Iris pigment epithelial cell (primary cell): ENCODE measurements around the gene TRIM9.
A peak's percentile ranks its signal among the peaks of the same experiment; 100 is the strongest.
"Not testable (repeated sequence)": the region's sequence is repeated elsewhere in the genome, so short reads cannot be mapped to it uniquely, and the experiment has no call there.

Experiments used
- DNase-seq: peaks from one replicate; pipeline ENCODE4 v3.0.0-alpha.2; 2011; ENCODE audit warnings: low read depth

The TRIM9 gene

DNA sequence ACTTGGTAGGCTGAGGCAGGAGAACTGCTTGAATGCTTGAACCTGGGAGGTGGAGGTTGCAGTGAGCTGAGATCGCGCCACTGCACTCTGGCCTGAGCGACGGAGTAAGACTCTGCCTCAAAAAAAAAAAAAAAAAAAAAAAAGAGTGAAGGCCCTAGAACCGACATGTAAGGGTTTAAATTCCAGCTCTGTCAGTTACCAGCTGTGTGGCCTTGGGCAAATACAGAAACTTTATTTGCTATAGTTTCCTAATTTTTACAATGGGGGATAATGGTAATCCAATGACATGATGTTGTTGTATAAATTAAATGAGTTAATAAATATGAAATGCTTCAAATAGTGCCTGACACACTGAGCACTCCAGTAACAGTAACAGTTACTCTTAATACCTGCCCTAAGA, 131.0 kb downstream of the TRIM9 start:
- DNase-seq, result no peak

- DNase-seq, result peak; percentile 91
Observed at GRCh38 chr14:50961605-50962221, 133.2 kb downstream of the TRIM9 start.

GRCh38 chr14:50957296-50957695, 137.6 kb downstream of the TRIM9 start:
- DNase-seq, result peak; percentile 83

DNA sequence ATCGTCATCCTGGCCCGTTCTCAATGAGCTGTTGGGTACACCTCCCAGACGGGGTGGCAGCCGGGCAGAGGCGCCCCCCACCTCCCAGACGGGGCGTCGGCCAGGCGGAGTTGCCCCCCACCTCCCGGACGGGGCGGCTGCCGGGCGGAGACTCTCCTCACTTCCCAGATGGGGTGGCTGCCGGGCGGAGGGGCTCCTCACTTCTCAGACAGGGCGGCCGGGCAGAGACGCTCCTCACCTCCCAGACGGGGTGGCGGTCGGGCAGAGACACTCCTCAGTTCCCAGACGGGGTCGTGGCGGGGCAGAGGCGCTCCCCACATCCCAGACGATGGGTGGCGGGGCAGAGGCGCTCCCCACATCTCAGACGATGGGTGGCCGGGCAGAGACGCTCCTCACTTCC, 138.5 kb downstream of the TRIM9 start:
- DNase-seq, result not testable (repeated sequence)

GRCh38 chr14:50955373-50956043, 139.4 kb downstream of the TRIM9 start:
- peak; percentile 99 for DNase-seq

- DNase-seq, result peak; percentile 81
Observed at GRCh38 chr14:50954811-50955372, 140.0 kb downstream of the TRIM9 start.

DNA sequence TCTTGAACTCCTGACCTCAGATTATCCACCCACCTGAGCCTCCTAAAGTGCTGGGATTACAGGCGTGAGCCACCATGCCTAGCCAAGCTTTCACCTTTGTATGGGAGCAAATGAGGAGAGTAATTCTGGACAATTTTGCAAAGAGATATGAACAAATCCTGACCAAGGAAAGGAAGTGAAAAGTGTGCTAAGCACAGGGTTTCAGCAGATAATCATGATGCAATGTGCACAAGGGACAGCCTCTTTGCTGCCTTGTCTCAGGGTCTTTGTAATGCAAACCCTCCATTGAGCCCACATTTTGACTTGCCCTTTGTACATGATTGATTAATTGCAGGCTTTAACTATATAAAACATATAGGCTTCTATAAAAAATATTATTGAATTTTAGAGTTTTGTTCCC, 141.4 kb downstream of the TRIM9 start:
- DNase-seq, result no peak

DNA sequence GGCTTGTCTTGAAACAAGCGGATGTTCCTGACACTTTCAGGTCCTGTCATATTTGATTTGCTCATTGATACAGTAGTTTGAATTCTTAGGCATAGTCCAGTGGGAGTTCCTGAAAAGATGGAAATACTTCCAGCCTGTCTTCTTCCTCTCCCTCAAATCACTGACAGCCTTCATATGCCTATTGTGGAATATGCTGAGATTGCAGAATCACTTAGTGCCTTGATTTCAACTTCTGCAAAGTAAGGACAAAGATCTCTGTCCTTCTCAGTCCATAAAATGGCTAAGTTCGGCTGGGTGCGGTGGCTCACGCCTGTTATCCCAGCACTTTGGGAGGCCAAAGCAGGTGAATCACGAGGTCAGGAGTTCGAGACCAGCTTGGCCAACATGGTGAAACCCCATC, 143.9 kb downstream of the TRIM9 start:
- DNase-seq, result no peak

DNA sequence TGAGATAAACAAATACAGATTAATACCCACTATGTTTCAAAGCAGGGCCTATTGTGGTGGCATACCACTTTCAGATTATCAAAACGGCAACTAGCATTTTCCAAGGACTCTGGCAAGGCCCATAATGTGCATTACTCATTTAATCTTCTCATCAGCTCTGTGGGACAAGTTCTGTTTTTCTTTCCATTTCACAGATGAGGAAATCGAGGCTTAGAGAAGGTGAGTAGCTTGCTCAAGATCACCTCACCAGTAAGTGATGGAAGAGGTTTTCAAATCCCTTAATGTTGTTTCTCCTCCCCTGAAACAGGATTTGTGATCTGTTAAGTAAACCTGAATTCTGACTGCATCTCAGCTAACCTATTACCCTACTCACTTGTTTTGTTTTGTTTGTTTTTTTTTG, 146.7 kb downstream of the TRIM9 start:
- no peak for DNase-seq

DNA sequence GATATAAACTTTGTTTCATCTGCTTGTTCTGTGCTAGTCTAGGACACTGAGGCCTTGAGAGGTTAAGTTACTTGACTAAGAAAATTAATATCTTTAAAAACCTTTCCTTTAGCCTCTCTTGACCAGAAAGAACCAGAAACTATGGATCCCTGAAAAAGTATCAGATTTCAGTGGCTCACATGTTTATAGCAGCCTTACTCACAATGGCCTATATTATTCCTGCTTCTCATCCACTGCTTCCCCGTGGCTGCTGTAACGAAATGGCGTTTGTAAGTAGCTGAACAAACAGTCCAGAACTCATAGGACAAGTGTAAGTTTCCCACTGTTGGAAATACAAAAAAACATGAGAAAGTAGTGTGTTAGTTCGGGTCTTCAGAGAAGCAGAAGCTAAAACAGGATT, 147.5 kb downstream of the TRIM9 start:
- peak; percentile 70 for DNase-seq

- DNase-seq, result no peak
Observed at GRCh38 chr14:50946234-50946935, 148.5 kb downstream of the TRIM9 start.

- DNase-seq, result peak; percentile 58
Observed at GRCh38 chr14:50944647-50945413, 150.1 kb downstream of the TRIM9 start.

DNA sequence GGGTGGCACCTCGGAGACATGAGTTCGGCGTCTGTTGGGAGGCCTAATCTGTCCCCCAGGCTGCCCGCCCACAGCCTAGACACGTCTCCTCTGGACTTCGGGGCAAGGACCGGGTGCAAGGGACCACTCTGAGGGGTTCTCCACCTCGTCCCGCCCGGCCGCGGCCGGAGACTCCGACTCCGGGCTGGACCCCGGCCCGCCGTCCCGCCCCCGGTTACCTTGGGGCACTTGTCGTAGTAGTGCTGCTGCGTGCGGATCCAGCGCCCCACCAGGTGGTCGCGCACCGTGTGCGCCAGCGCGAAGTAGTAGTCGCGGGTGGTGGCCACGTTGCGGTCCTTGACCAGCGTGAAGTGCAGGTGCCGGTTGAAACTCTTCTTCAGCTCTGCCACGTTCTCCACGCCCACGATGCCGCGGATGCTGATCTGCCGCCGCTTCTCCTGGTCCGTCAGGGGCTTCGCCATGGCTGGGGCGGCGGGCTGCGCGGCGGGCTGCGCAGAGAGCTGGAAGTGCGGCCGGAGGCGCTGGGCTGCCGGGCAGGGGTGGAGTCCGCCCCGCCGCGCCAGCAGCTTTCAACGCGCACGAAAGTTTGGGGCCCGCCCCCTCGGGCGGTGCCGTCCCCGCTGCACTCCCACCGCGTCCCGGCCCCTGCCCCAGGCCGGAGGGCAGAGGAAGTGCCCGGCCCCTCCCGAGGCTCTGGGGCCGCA, 150.8 kb downstream of the TRIM9 start, which contains the start of gene PYGL:
Gene PYGL (minus strand): TSS at position 541 of the 704 bp plus-strand sequence. CDS start 80 bp downstream, at position 461.
- DNase-seq, result peak; percentile 72

DNA sequence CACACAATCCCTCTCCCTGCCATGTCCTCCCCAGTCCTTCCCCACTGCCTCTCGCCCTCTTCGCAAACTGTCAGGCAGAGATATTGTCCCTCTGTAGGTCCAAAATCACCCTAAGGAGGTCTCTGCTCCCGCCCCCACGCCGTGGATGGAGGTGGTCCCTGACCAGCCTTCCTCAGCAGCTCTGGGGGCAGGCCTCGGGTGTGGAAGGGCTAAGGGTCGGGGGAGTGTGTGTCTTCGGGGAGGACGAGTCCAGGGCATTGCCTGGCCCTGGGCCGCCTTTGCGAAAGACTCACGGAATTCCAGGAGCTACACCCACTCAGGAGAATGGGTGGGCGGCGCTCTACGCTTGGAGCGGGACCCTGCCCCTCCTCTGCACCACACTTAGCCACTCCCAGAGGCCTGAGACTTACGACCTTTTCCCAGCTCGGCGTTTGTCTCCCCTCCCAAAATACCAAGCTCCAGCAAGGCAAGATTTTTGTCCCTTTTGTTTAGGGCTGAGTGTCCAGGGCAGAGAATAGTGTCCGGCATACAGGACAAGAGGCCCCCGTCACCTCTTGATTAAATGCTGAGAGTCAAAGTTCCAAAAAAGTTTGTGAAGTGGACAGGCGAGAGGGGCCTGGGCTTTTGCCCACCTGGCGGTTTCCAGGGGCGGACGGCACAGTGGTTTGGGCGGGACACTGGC, 151.5 kb downstream of the TRIM9 start:
- no peak for DNase-seq

DNA sequence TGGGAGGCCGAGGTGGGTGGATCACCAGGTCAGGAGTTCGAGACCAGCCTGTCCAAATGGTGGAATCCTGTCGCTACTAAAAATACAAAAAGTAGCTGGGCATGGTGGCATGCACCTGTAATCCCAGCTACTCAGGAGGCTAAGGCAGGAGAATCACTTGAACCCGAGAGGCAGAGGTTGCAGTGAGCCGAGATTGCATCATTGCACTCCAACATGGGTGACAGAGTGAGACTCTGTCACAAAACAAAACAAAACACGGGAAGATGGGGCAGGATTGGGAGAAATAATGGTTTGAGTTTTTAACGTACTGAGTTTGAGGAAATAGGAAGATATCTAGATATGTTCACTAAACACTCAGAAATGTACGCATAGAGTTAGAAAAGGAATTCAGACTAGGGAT, 153.3 kb downstream of the TRIM9 start:
- not testable (repeated sequence) for DNase-seq

DNA sequence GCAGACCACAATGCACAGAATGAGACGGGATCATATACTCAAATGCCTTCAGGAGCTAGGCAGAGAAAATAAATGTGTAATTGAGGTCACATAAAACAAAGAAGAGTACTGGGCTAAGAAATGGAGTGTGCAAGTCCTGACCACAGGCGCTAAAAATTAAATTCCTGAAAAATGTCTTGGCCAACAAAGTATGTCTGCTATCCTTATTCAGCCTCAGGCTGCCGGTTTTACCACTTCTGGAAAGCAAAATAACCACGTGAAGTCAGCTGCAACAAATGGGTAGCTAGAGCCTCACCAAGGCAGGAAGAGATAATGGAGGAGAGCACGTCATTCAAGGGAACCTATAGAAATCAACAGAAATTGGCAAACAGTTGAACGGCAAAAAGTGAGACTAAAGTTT, 153.8 kb downstream of the TRIM9 start:
- DNase-seq, result peak; percentile 66

GRCh38 chr14:50937800-50938199, 157.1 kb downstream of the TRIM9 start:
- DNase-seq, result no peak

- DNase-seq, result peak; percentile 83
Observed at GRCh38 chr14:50937325-50937724, 157.6 kb downstream of the TRIM9 start.

DNA sequence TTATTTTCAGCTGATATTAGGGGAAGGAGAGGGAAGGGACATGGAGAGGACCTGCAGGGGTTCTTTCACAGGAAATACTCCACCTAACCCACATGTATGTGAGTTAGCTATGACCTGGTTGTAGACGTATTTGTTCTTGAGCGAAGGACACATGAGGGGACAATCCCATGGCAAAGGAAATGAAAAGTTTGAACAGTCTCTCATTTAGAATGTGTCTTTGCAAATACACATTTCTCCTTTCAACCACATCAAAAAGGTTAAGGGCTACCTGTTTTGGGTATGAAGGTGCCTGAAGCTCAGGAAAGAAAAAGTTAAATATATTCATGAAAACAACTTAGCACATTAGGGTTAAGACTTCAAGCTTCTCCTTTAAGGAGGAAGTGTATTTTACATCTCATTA, 158.0 kb downstream of the TRIM9 start:
- no peak for DNase-seq

- no peak for DNase-seq
Observed at GRCh38 chr14:50936016-50936340, 158.9 kb downstream of the TRIM9 start.
